RPMI8226 (cell line): ENCODE measurements around the gene TMC1.
"Not testable (repeated sequence)": the region's sequence is repeated elsewhere in the genome, so short reads cannot be mapped to it uniquely, and the experiment has no call there.

Source experiments
- DNase-seq: peaks from one replicate; pipeline ENCODE4 v3.0.0-alpha.2; 2015

TMC1 gene

GRCh38 chr9:72521416-72521815 lies at the start of gene TMC1:
Gene TMC1, plus strand, starts transcription at chr9:72521608. Its CDS starts 127,041 bp downstream, at chr9:72648649.
- not testable (repeated sequence) for DNase-seq

- DNase-seq: no peak
Measured at GRCh38 chr9:72473474-72474261, 47.7 kb upstream of the TMC1 start.

- no peak for DNase-seq
Measured at GRCh38 chr9:72474676-72475075, 46.7 kb upstream of the TMC1 start.

- no peak for DNase-seq
Measured at GRCh38 chr9:72476100-72476499, 45.3 kb upstream of the TMC1 start.

GRCh38 chr9:72476617-72477437 lies 44.6 kb upstream of the TMC1 start:
- DNase-seq: no peak

GRCh38 chr9:72477930-72478518 lies 43.4 kb upstream of the TMC1 start:
- peak; percentile 2 for DNase-seq

- DNase-seq: no peak
Measured at GRCh38 chr9:72478966-72479365, 42.4 kb upstream of the TMC1 start.

GRCh38 chr9:72480261-72480660 lies 41.1 kb upstream of the TMC1 start:
- not testable (repeated sequence) for DNase-seq

GRCh38 chr9:72480921-72481320 lies 40.5 kb upstream of the TMC1 start:
- no peak for DNase-seq

- no peak for DNase-seq
Measured at GRCh38 chr9:72485821-72486593, 35.4 kb upstream of the TMC1 start.

GRCh38 chr9:72486594-72486955 lies 34.8 kb upstream of the TMC1 start:
- no peak for DNase-seq

- not testable (repeated sequence) for DNase-seq
Measured at GRCh38 chr9:72487665-72488064, 33.7 kb upstream of the TMC1 start.

GRCh38 chr9:72489986-72490385 lies 31.4 kb upstream of the TMC1 start:
- no peak for DNase-seq

GRCh38 chr9:72491242-72491641 lies 30.2 kb upstream of the TMC1 start:
- DNase-seq: no peak

- no peak for DNase-seq
Measured at GRCh38 chr9:72494051-72494450, 27.4 kb upstream of the TMC1 start.

- DNase-seq: no peak
Measured at GRCh38 chr9:72497447-72498046, 23.9 kb upstream of the TMC1 start.

GRCh38 chr9:72506615-72507014 lies 14.8 kb upstream of the TMC1 start:
- DNase-seq: no peak

- DNase-seq: no peak
Measured at GRCh38 chr9:72509053-72509452, 12.4 kb upstream of the TMC1 start.

- no peak for DNase-seq
Measured at GRCh38 chr9:72509635-72510034, 11.8 kb upstream of the TMC1 start.

GRCh38 chr9:72521011-72521410 lies 397 bp upstream of the TMC1 start:
- DNase-seq: not testable (repeated sequence)

- DNase-seq: no peak
Measured at GRCh38 chr9:72524820-72525540, 3.6 kb downstream of the TMC1 start.
